ENCODE results near the gene C17orf100.

C17orf100 gene

DNA sequence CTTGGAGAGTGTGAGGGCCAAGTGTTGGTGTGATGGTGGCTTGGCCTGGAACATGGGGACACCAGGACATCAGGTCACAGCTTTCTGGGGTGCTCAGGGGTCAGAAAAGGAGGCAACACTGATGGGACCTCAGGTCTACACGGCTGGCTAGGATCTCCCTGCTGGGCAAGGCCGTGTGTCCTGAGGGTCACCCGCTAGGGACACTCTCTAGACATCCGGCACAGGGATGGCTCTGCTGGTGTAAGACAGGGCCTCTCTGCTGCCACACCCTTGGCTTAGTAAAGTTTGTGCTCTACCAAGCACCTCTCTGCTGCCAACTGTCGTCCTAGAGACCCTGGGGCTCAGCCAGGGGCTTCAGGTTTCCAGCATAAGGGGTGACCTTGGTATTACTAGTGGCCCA is 45.3 kb downstream of the C17orf100 start:
- DNase-seq, result no peak

DNA sequence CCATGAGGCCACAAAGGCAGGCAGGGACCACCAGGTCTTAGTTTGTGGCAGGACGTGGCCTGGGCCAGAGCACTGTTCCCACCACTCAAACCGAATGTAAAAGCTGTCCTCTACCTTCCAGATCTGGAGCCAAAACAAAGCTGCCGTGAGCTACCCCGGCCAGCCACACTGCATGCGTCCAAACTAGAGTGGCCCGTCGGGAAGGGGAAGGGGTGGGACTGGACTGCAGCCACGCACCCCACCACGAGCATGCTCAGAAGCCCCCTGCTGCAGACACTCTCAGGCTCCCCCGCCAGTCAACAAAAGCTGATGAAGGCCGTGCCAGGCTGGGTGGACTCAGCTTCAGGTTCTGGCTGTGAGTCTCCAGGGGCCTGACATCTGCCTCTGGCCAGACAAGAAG is 46.4 kb downstream of the C17orf100 start:
- DNase-seq, result no peak

GRCh38 chr17:6699997-6700947 is 48.7 kb downstream of the C17orf100 start:
- DNase-seq, result no peak

GRCh38 chr17:6700948-6701307 is 49.4 kb downstream of the C17orf100 start:
- DNase-seq, result no peak

- DNase-seq, result peak; percentile 70
Measured at GRCh38 chr17:6701719-6702118, 50.2 kb downstream of the C17orf100 start.

DNA sequence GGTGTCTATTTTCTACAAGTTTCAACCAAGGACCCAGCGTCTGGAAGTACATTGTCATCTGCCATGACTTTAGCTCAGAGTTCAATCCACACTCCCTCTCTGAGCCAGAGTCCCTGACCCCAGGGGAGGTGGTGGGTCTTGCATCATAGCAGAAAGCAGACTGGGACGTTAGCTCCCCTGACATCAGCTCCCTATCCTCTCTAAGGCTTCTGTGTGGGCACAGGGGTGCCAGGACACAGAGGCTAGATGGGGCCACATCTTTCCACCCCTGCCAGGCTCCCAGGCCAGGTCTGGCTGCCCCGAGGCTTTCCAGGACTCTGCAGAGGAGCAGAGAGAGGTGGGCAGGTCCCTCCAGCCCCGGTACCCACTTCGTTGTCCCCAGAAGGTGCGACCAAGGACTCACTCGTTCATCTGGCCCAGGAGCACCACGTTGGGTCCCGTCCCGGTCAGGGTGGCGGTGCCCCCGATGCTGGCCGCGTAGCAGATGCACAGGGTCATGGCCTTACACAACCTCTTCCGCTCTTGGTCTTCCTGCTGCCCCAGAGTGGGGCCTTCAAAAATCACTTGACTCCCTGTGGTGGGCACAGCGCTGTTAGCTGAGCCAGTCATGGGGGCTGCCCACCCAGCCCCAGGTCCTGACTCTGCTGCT is 51.1 kb downstream of the C17orf100 start:
- DNase-seq, result no peak
